Esophagus squamous epithelium (tissue), 4 donors: ENCODE measurements around the gene TBL2.
"Not testable (repeated sequence)": the region's sequence is repeated elsewhere in the genome, so short reads cannot be mapped to it uniquely, and the experiment has no call there.

Source experiments
- POLR2A ChIP-seq, 4 donors: fragments of 450-650 bp; IDR thresholded peaks; one replicate each; pipeline ENCODE4 v1.6.1; 2017; ENCODE audit warnings: antibody characterized with exemption in 4 of 4, mild to moderate bottlenecking in 4 of 4, moderate library complexity in 3 of 4
- TF ChIP-seq, protein P1 (sequence below), 6 experiments: fragments of 450-650 bp in 4 of 6; fragments of 200-600 bp in 2 of 6; sonication (generic) in 2 of 6; IDR thresholded peaks; one replicate each; pipeline ENCODE4 v1.5.1; 2016 to 2019; ENCODE audit warnings: antibody characterized with exemption in 6 of 6, mild to moderate bottlenecking in 4 of 6, moderate library complexity in 4 of 6

DNA sequence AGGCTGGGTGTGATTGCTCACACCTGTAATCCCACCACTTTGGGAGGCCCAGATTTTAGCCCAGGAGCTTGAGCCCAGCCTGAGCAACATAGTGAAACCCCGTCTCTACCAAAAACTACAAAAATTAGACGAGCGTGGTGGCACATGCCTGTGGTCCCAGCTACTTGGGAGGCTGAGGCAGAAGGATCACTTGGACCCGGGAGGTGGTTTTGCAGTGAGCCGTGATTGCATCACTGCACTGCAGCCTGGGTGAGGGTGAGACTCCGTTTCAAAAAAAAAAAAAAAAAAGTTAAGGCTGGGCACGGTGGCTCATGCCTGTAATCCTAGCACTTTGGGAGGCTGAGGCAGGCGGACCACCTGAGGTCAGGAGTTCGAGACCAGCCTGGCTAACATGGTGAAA lies 2.6 kb upstream of the TBL2 start:
- TF ChIP-seq, protein P1, sequence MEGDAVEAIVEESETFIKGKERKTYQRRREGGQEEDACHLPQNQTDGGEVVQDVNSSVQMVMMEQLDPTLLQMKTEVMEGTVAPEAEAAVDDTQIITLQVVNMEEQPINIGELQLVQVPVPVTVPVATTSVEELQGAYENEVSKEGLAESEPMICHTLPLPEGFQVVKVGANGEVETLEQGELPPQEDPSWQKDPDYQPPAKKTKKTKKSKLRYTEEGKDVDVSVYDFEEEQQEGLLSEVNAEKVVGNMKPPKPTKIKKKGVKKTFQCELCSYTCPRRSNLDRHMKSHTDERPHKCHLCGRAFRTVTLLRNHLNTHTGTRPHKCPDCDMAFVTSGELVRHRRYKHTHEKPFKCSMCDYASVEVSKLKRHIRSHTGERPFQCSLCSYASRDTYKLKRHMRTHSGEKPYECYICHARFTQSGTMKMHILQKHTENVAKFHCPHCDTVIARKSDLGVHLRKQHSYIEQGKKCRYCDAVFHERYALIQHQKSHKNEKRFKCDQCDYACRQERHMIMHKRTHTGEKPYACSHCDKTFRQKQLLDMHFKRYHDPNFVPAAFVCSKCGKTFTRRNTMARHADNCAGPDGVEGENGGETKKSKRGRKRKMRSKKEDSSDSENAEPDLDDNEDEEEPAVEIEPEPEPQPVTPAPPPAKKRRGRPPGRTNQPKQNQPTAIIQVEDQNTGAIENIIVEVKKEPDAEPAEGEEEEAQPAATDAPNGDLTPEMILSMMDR (IDR thresholded peaks at IDR 0.05), result not testable (repeated sequence)
- TF ChIP-seq POLR2A (IDR thresholded peaks at IDR 0.05), result not testable (repeated sequence)
